WTC11 (cell line): ENCODE results near the gene SKIL. TPM values are rescaled to one million over a fixed set of nuclear protein-coding genes. Genes with fewer than 3 reads are reported as not detected.
A peak's percentile ranks its signal among the peaks of the same experiment; 100 is the strongest.

Source experiments
- ATAC-seq: fragments of 200-7000 bp; cut with Tn5 transposase; 2 replicates; pipeline ENCODE4 v1.10.0; 2021; ENCODE audit warnings: mild to moderate bottlenecking, moderate library complexity
- CTCF ChIA-PET: fragments of 300-600 bp; sonication (Branson Sonifier 250); formaldehyde crosslinking; loops from one replicate; lab custom pipeline; 2021; ENCODE audit warnings: antibody characterized with exemption; lab: Charles Lee
- POLR2A ChIA-PET: fragments of 350-600 bp; sonication (Branson Sonifier 250); formaldehyde crosslinking; loops from one replicate; lab custom pipeline; 2021; ENCODE audit warnings: antibody characterized with exemption; lab: Charles Lee
- DNase-seq: peaks from one replicate; pipeline ENCODE4 v3.0.0; 2021; ENCODE audit warnings: low spot score
- H3K27ac Mint-ChIP-seq: 2 replicates; pipeline ENCODE4 v1.8.0; 2021; ENCODE audit warnings: mixed read lengths
- H3K27me3 Mint-ChIP-seq: 2 replicates; pipeline ENCODE4 v1.8.0; 2021; ENCODE audit warnings: low read depth, mild to moderate bottlenecking, moderate library complexity, mixed read lengths
- H3K36me3 Mint-ChIP-seq: 2 replicates; pipeline ENCODE4 v1.8.0; 2021; ENCODE audit warnings: mixed read lengths
- H3K4me1 Mint-ChIP-seq: 2 replicates; pipeline ENCODE4 v1.8.0; 2022; ENCODE audit warnings: mixed read lengths
- H3K4me3 Mint-ChIP-seq: 2 replicates; pipeline ENCODE4 v1.8.0; 2021; ENCODE audit warnings: mild to moderate bottlenecking, moderate library complexity, mixed read lengths
- H3K9me3 Mint-ChIP-seq: 2 replicates; pipeline ENCODE4 v1.8.0; 2021; ENCODE audit warnings: mixed read lengths
- EMX1 ChIP-seq: fragments of 250-450 bp; sonication (Bioruptor Pico); IDR thresholded peaks from 2 replicates; pipeline ENCODE4 v1.8.0; 2021; ENCODE audit warnings: mild to moderate bottlenecking
- ESRRA ChIP-seq: sonication (generic); formaldehyde crosslinking; IDR thresholded peaks from 2 replicates; pipeline ENCODE4 v1.8.1; 2022; ENCODE audit warnings: mild to moderate bottlenecking, missing genetic modification reagents, borderline replicate concordance
- FOXP1 ChIP-seq: sonication (generic); formaldehyde crosslinking; IDR thresholded peaks from 2 replicates; pipeline ENCODE4 v1.8.0; 2022; ENCODE audit warnings: missing genetic modification reagents, mild to moderate bottlenecking, moderate library complexity, borderline replicate concordance
- HMGA2 ChIP-seq: fragments of 250-450 bp; sonication (Bioruptor Pico); IDR thresholded peaks from 2 replicates; pipeline ENCODE4 v1.4.0; 2021; ENCODE audit warnings: mild to moderate bottlenecking, moderate library complexity
- KAT7 ChIP-seq: sonication (generic); formaldehyde crosslinking; IDR thresholded peaks from 2 replicates; pipeline ENCODE4 v1.8.1; 2023; ENCODE audit warnings: missing genetic modification reagents, mild to moderate bottlenecking, borderline replicate concordance
- NFATC4 ChIP-seq: fragments of 250-450 bp; sonication (Bioruptor Pico); IDR thresholded peaks from 2 replicates; pipeline ENCODE4 v1.9.0; 2021; ENCODE audit warnings: mild to moderate bottlenecking
- RORB ChIP-seq: fragments of 250-450 bp; sonication (Bioruptor Pico); IDR thresholded peaks from 2 replicates; pipeline ENCODE4 v1.9.0; 2021; ENCODE audit warnings: mild to moderate bottlenecking
- TEAD1 ChIP-seq: sonication (generic); formaldehyde crosslinking; IDR thresholded peaks from 2 replicates; pipeline ENCODE4 v1.8.0; 2022; ENCODE audit warnings: mild to moderate bottlenecking, missing genetic modification reagents
- TP53 ChIP-seq: sonication (generic); formaldehyde crosslinking; IDR thresholded peaks from 2 replicates; pipeline ENCODE4 v1.8.1; 2023; ENCODE audit warnings: mild to moderate bottlenecking, missing genetic modification reagents
- ZBTB21 ChIP-seq: sonication (generic); formaldehyde crosslinking; IDR thresholded peaks from 2 replicates; pipeline ENCODE4 v1.8.1; 2023; ENCODE audit warnings: mild to moderate bottlenecking, missing genetic modification reagents, borderline replicate concordance
- ZNF121 ChIP-seq: sonication (generic); formaldehyde crosslinking; IDR thresholded peaks from 2 replicates; pipeline ENCODE4 v1.8.0; 2023; ENCODE audit warnings: missing genetic modification reagents
- ZNF219 ChIP-seq: sonication (generic); formaldehyde crosslinking; IDR thresholded peaks from 2 replicates; pipeline ENCODE4 v1.8.0; 2023; ENCODE audit warnings: missing genetic modification reagents, mild to moderate bottlenecking, borderline replicate concordance
- ZNF263 ChIP-seq: sonication (generic); formaldehyde crosslinking; IDR thresholded peaks from 2 replicates; pipeline ENCODE4 v1.8.1; 2022; ENCODE audit warnings: low read depth, mild to moderate bottlenecking, moderate library complexity, missing genetic modification reagents
- ZNF423 ChIP-seq: fragments of 250-450 bp; sonication (Bioruptor Pico); IDR thresholded peaks from 2 replicates; pipeline ENCODE4 v2.1.2; 2022; ENCODE audit warnings: mild to moderate bottlenecking, moderate library complexity
- total RNA-seq: library from RNA; stranded (reverse); gene quantifications from 3 replicates; pipeline ENCODE4 v1.2.3, GENCODE V29; 2021
- TF ChIP-seq, protein P1 (sequence below): sonication (generic); formaldehyde crosslinking; IDR thresholded peaks from 2 replicates; pipeline ENCODE4 v1.8.1; 2023; ENCODE audit warnings: mild to moderate bottlenecking, missing genetic modification reagents, borderline replicate concordance
- TF ChIP-seq, protein P2 (sequence below): sonication (generic); formaldehyde crosslinking; IDR thresholded peaks from 2 replicates; pipeline ENCODE4 v1.8.1; 2022; ENCODE audit warnings: mild to moderate bottlenecking, moderate library complexity, missing genetic modification reagents
- TF ChIP-seq, protein P3 (sequence below): fragments of 250-450 bp; sonication (Bioruptor Pico); IDR thresholded peaks from 2 replicates; pipeline ENCODE4 v2.1.2; 2022; ENCODE audit warnings: mild to moderate bottlenecking, moderate library complexity

The SKIL gene
- total RNA-seq, 1 experiment from 2014 or later, result 181 TPM

DNA sequence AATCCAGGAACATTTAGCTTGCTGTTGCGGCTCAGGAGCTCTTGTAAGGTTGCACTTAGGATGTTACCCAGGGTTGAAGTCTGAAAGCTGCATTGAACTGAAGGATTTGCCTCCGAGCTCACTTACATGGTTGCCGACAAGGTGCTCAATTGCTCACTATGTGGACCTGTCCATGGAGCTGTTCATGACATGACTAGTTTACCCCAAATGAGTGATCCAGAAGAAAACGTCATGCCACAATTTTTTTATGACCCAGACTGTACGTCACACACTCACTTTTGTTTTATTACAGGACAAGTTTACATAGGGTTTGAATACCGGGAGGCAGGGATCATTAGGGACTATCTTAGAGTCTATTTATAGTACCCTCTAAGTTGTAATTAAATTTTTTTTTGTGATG, 40.2 kb downstream of the SKIL start:
- Mint-ChIP-seq H3K36me3 (peaks cover 8% of the 10 kb centered on the region), H3K4me3 (no peak overlapping the region), H3K27ac (peak overlapping the region; percentile 29; the same call in 1 of the 2 replicates), H3K4me1 (no peaks in the 10 kb centered on the region), H3K27me3 (no peaks in the 10 kb centered on the region), H3K9me3 (no peaks in the 10 kb centered on the region)
- ATAC-seq (no peak; the same call in 1 of the 2 replicates), DNase-seq (no peak)
- POLR2A ChIA-PET, result interaction anchor here (0.6 to 1.5 kb wide), 4 partner anchors 14 to 89 kb away, joined by 5 to 8 read pairs (median 6); no protein-coding TSS in a partner anchor
- CTCF ChIA-PET, result interaction anchor here (1.8 to 2.1 kb wide), 2 partner anchors 13 to 16 kb away, joined by 9 to 11 read pairs; no protein-coding TSS in a partner anchor
- TF ChIP-seq HMGA2 (CRISPR knock-in tag), result no peak
- TF ChIP-seq, protein P1, sequence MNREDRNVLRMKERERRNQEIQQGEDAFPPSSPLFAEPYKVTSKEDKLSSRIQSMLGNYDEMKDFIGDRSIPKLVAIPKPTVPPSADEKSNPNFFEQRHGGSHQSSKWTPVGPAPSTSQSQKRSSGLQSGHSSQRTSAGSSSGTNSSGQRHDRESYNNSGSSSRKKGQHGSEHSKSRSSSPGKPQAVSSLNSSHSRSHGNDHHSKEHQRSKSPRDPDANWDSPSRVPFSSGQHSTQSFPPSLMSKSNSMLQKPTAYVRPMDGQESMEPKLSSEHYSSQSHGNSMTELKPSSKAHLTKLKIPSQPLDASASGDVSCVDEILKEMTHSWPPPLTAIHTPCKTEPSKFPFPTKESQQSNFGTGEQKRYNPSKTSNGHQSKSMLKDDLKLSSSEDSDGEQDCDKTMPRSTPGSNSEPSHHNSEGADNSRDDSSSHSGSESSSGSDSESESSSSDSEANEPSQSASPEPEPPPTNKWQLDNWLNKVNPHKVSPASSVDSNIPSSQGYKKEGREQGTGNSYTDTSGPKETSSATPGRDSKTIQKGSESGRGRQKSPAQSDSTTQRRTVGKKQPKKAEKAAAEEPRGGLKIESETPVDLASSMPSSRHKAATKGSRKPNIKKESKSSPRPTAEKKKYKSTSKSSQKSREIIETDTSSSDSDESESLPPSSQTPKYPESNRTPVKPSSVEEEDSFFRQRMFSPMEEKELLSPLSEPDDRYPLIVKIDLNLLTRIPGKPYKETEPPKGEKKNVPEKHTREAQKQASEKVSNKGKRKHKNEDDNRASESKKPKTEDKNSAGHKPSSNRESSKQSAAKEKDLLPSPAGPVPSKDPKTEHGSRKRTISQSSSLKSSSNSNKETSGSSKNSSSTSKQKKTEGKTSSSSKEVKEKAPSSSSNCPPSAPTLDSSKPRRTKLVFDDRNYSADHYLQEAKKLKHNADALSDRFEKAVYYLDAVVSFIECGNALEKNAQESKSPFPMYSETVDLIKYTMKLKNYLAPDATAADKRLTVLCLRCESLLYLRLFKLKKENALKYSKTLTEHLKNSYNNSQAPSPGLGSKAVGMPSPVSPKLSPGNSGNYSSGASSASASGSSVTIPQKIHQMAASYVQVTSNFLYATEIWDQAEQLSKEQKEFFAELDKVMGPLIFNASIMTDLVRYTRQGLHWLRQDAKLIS, result no peak
- TF ChIP-seq, protein P2, sequence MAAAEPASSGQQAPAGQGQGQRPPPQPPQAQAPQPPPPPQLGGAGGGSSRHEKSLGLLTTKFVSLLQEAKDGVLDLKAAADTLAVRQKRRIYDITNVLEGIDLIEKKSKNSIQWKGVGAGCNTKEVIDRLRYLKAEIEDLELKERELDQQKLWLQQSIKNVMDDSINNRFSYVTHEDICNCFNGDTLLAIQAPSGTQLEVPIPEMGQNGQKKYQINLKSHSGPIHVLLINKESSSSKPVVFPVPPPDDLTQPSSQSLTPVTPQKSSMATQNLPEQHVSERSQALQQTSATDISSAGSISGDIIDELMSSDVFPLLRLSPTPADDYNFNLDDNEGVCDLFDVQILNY (CRISPR knock-in tag), result no peak
- no peak for TF ChIP-seq TP53 (CRISPR knock-in tag)
- TF ChIP-seq ZNF263, result no peak
- peak; percentile 44; the same call in 1 of the 2 replicates for TF ChIP-seq EMX1
- no peak for TF ChIP-seq RORB
- TF ChIP-seq ESRRA (CRISPR knock-in tag), result no peak
- TF ChIP-seq, all 79 proteins: peak for 1

DNA sequence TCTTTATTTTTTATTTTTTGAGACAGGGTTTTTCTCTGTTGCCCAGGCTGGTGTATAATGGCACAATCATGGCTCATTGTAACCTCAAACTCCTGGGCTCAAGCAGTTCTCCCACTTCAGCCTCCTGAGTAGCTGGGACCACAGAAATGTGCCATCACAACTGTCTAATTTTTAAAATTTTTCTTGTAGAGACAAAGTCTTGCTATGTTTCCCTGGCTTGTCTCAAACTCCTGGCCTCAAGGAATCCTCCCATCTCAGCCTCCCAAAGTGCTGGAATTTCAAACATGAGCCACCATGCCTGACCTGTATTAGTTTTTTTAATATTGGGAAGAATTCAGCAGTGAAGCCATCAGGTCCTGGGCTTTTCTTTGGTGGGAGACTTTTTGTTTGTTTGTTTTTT, 47.6 kb downstream of the SKIL start:
- Mint-ChIP-seq H3K4me1 (no peaks in the 10 kb centered on the region), H3K9me3 (no peaks in the 10 kb centered on the region), H3K36me3 (no peaks in the 10 kb centered on the region), H3K27me3 (no peaks in the 10 kb centered on the region), H3K4me3 (no peak overlapping the region), H3K27ac (no peak overlapping the region)
- POLR2A ChIA-PET, result no interaction called here
- TF ChIP-seq, protein P3, sequence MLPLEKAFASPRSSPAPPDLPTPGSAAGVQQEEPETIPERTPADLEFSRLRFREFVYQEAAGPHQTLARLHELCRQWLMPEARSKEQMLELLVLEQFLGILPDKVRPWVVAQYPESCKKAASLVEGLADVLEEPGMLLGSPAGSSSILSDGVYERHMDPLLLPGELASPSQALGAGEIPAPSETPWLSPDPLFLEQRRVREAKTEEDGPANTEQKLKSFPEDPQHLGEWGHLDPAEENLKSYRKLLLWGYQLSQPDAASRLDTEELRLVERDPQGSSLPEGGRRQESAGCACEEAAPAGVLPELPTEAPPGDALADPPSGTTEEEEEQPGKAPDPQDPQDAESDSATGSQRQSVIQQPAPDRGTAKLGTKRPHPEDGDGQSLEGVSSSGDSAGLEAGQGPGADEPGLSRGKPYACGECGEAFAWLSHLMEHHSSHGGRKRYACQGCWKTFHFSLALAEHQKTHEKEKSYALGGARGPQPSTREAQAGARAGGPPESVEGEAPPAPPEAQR, result no peak
- TF ChIP-seq KAT7 (CRISPR knock-in tag), result no peak
- no peak for TF ChIP-seq ZBTB21 (CRISPR knock-in tag)
- no peak for TF ChIP-seq FOXP1 (CRISPR knock-in tag)
- no peak for TF ChIP-seq TEAD1 (CRISPR knock-in tag)
- no peak for TF ChIP-seq ZNF219 (CRISPR knock-in tag)
- no peak for TF ChIP-seq NFATC4
- TF ChIP-seq, protein P2 (CRISPR knock-in tag), result no peak
- ATAC-seq, result no peak
- no peak for DNase-seq
- CTCF ChIA-PET, result interaction anchor here (2.4 kb wide), 1 partner anchor 8 kb away, joined by 17 read pairs; no protein-coding TSS in a partner anchor

DNA sequence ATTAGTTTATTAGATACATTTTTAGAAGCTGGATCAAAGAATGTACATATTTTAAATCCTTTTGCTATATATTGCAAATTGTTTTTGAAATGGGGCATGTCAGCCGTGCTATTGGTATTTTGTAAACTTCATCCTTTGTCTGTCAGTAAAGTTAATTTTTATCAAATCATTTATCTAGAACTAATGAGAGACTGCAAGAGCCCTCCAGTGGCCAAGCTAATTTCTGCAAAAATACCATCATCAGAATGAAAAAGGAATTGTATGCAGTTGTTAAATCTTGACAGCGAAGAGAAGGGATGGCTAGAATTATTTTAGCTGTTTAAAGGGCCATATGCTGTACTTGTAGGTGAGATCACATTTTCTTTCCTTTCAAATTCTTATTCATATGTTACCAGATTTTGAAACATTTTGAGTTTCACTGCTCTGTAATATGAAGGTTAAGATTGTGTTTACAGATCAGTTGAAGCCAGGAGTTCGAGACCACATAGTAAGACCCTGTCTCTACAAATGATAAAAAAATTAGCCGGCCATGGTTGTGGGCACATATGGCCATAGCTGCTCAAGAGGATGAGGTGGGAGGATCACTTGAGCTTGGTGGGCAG, 53.0 kb downstream of the SKIL start:
- Mint-ChIP-seq H3K36me3 (no peaks in the 10 kb centered on the region), H3K27ac (no peak overlapping the region), H3K9me3 (no peaks in the 10 kb centered on the region), H3K27me3 (no peaks in the 10 kb centered on the region), H3K4me1 (peaks cover 13% of the 10 kb centered on the region), H3K4me3 (no peak overlapping the region)
- ChIA-PET CTCF (interaction anchor here (0.8 to 5.0 kb wide), 10 partner anchors 9 to 637 kb away, joined by 3 to 138 read pairs (median 4); partner anchors contain the start of gene CLDN11), POLR2A (no interaction called here)
- ATAC-seq (no peak), DNase-seq (no peak)
- TF ChIP-seq ZBTB21 (CRISPR knock-in tag), result no peak
- no peak for TF ChIP-seq ZNF423
- TF ChIP-seq ZNF121, result no peak
